GM12891 (cell line): ENCODE results near the gene RETSAT. TPM values are rescaled to one million over a fixed set of nuclear protein-coding genes. Genes with fewer than 3 reads are reported as not detected.

Experiments used
- DNase-seq: peaks from one replicate; pipeline ENCODE4 v3.0.0; 2011; ENCODE audit warnings: low spot score; ENCODE audit not compliant: insufficient read length
- FAIRE-seq: peaks from 2 replicates; lab custom pipeline; 2011; peaks lifted over from hg19 to GRCh38; lab: Jason Lieb, UNC
- PAX5 ChIP-seq: IDR thresholded peaks from 2 replicates; pipeline ENCODE4 v1.6.1; 2011; ENCODE audit warnings: low read length, moderate library complexity, mild to moderate bottlenecking; ENCODE audit not compliant: insufficient read depth, severe bottlenecking
- POLR2A ChIP-seq: IDR thresholded peaks from 2 replicates; pipeline ENCODE4 v1.6.1; 2011; ENCODE audit warnings: low read depth, low read length, control low read depth
- POLR2AphosphoS5 ChIP-seq: IDR thresholded peaks from 2 replicates; pipeline ENCODE4 v1.6.1; 2011; ENCODE audit warnings: low read depth, low read length, control low read depth
- POU2F2 ChIP-seq: IDR thresholded peaks from 2 replicates; pipeline ENCODE4 v1.6.1; 2011; ENCODE audit warnings: low read depth, mild to moderate bottlenecking, control low read depth, low read length, moderate library complexity
- SPI1 ChIP-seq: IDR thresholded peaks from 2 replicates; pipeline ENCODE4 v1.6.1; 2011; ENCODE audit warnings: low read depth, low read length, control low read depth
- TAF1 ChIP-seq: IDR thresholded peaks from 2 replicates; pipeline ENCODE4 v1.6.1; 2011; ENCODE audit warnings: low read depth, low read length, control low read depth
- polyA plus RNA-seq: library from polyadenylated mRNA; unstranded; fragments of >200 nt; gene quantifications from one replicate; pipeline ENCODE4 v1.2.1, GENCODE V29; 2012; ENCODE audit warnings: low read depth, missing spikeins, inconsistent platforms; ENCODE audit not compliant: missing spikeins

Gene RETSAT
- polyA plus RNA-seq: 12.0 TPM

DNA sequence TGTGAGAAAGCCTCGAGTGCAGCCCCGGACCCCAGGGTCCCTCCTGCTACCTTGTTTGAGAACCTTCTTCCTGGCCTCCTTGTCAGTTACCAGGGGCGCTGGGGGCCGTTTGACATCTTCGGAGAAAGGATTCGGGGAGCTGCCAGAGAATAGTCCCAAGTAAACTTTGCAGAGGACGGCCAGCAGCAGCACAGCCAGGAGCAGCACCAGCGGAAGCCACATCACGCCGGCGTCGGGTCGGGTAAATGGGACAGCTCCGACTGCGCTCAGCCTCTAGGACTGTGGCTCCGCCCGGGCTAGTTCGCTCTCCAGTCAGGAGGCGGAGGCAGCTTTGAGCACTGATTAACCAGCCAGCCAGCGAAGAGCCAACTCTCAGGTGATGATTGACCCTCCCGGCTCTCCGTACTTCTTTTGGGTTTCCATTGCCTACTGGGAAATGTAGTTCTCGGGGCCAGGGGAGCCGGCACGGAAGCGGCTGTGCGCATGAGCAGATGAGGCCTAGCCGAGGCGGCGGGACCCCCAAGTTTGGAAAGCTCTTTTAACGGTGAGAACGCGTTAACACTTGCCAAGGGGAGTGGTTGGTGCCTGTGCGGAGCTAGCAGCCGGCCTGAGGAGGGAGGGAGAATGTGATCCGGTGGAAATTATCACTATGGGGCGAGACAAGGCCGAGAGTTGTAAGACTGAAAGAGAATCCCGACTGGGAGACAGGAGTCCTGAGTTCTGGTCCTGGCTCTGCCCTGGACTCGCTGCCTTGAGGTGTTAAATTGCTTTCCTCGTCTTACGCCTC, at the start of gene RETSAT, which contains the start of gene ELMOD3:
TSS of gene RETSAT (minus strand) at position 243 of the 787 bp plus-strand sequence. CDS start at position 222, 21 bp downstream.
TSS of gene ELMOD3 (plus strand) at position 484 of the 787 bp plus-strand sequence. CDS start 2,430 bp downstream, outside the sequence.
- TF ChIP-seq TAF1 (peak; percentile 99), POLR2AphosphoS5 (peak; percentile 99), SPI1 (no peak), POLR2A (peak; percentile 99), POU2F2 (peak; percentile 62)
- DNase-seq (peak; percentile 92), FAIRE-seq (peak; percentile 98)

DNA sequence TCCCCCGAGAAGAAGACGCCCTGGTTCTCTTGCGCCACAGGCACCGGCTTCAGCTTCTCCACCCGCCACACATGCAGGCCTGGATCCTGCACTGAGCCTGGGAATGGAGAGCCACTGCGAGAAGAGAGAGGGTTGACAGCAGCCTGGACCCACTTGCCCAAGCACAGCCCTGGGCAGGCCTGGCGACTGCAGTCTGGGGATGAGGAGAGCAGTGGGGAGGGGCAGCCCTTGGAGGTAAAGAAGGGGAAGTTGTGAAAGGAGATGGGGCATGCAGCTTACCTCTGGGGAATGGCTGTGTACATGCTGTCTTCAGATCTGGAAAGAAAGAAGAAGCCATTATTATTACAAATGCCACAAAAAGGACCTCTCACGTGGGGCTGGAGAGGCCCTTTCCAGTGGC, 47.5 kb upstream of the RETSAT start:
- TF ChIP-seq TAF1 (no peak), POLR2AphosphoS5 (no peak), POU2F2 (no peak)
- DNase-seq (no peak), FAIRE-seq (no peak)

DNA sequence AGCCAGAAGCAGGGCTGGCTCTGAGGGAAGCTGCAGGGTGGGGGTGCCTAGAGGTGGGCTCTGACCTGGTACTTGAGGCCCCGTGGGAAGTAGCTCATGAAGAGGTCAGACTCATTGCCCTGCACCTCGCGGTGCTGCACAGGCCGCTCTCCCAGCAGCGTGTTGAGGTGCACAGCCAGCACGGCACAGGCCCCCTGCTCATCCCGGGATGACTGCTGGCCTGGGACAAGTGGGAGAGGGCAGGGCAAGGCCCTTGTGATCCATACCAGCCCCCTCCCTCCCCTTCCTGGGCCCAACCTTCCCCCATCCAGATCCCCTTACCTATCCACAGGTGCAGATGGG, 47.1 kb upstream of the RETSAT start:
- FAIRE-seq (no peak), DNase-seq (no peak)
- no peak for TF ChIP-seq POLR2AphosphoS5

DNA sequence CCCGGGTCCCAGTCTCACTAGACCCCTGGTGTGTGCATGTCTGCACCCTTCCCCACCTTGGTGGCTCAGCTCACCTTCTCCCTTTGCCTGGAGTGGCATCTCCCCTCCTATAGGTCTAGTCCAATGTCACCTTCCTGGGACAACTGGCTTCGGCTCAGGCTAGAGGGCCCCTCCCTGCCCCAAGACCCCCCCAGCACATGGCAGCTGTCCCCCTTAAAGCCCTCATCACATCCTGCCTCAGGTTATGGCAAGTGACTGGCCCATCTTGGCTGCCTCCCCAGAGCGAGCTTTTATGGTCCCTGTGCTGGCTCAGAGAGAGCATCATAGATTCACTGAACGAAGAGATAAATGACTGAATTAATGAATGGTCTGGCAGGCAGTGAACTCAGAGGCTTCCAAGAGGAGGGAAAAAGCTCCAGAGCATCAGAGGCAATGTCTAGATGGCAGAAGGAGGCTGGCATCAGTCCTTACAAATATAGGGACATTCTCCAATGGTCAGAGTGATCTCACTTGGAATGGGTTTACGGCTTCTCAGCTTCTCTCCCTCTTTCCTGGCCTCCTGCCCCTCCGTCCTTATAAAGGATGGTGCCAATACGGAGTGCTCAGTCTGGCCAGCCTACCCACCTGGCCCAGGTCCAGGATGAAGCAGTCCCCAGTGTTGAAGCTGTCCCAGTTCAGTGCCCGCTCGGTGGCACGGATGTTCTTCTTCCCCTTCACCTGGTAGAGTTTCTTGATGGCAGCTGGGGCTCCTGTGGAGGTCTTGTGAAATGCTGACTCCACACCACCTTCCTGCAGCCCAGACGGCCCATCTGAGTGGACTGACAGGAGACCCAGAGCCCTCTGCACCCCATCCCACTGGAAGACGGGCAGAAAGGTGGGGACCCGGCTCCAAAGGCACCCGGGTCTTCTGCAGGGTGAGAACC, 46.5 kb upstream of the RETSAT start:
- FAIRE-seq (no peak), DNase-seq (no peak)
- TF ChIP-seq POLR2A (no peak), SPI1 (no peak), PAX5 (no peak), TAF1 (no peak)

DNA sequence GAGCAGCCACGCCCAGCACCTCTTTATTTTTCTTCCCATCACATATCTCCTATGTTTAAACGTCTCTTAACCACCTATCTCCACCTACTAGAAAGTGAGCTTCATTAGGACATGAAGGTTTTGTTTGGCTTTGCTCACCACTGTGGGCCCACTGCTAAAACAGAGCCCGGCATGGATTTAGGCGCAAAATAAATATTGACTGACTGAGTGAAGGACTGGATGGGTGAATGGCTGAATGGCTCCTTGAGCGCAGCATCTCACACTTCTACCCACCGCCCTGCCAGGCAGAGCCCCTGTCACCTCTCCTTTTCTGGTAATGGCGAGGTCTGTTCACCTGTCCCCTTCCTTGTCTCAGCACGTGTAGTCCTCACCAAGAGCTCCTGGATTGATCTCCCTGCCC, 45.7 kb upstream of the RETSAT start:
- DNase-seq: no peak
- no peak for TF ChIP-seq POLR2A
- no peak for TF ChIP-seq SPI1
- TF ChIP-seq POU2F2: no peak
- TF ChIP-seq PAX5: no peak
- TF ChIP-seq TAF1: no peak
- TF ChIP-seq POLR2AphosphoS5: no peak
- FAIRE-seq: no peak

DNA sequence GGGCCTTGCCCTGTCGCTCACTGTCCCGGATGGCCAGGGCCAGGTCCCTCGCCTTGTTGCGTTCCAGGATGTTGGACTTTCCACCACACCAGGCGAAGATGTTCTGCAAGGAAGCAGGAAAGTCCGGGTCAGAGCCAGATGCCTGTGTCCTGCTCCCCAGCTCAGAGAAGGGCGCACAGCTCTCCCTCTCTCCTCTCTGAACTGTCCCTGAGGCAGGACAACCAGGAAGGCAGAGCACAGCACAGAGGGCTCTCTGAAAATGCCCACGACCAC, 44.8 kb upstream of the RETSAT start:
- FAIRE-seq (no peak), DNase-seq (no peak)
- TF ChIP-seq SPI1 (no peak), POLR2A (no peak), PAX5 (no peak)

DNA sequence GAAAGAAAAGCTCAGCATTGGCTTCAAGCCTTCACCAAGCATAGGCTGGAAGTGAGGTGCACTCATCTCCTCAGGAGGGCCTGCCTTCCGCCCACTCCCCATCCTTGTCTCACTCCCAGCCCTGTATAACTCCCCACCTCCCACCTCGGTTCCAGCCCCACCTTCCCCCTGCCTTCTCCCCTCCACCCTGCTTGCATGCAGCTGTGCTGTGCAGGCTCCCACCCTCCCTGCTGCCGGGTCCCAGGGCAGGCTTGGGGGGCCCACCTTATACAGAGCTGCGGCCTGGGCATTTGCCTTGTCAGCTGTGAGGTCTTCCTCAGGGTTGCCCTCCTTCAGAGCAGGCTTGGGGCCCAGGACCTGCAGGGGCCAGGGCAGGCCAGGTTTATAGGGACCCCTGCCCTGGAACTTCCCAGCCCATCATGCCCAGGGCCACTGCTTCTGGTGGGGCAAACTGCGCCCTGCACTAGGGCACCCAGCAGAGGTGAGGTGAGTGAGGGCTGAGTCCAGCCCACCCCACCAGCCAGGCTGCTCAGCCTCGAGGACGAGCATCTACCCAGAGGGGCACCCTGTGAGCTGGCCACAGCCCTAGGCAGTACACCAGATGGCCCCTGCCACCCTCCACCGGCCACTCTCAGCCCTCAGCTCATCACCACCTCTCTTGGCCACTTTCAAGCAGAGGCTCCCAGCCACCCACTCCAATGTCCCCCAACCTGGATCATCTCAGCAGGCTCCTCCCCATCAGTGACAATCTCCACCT, 44.3 kb upstream of the RETSAT start:
- TF ChIP-seq PAX5 (no peak), SPI1 (no peak), POLR2A (no peak), TAF1 (no peak), POU2F2 (no peak), POLR2AphosphoS5 (no peak)
- DNase-seq (no peak), FAIRE-seq (no peak)

DNA sequence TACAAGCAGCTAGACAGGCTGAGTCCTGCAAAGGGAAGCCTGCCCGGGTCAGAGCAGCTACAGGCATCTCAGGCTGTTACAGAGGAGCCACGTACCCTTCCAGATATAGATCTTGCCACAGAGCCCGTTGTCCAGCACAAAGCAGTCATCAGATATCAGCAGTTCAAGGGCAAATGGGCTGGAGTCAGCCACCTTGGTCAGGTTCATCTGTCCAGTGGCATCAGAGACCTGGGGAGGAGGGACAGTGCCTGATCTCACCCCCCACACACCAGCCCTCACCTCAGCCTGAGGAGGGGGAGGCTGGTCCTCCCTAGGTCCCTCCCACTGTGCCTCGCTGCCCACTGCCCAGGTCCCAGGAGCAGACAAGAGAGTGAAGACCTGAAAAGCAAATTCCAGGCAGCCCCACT, 43.6 kb upstream of the RETSAT start:
- TF ChIP-seq TAF1: no peak
- no peak for TF ChIP-seq SPI1
- no peak for TF ChIP-seq PAX5
- TF ChIP-seq POLR2A: no peak
- no peak for TF ChIP-seq POLR2AphosphoS5
- TF ChIP-seq POU2F2: no peak
- no peak for DNase-seq
- FAIRE-seq: no peak

DNA sequence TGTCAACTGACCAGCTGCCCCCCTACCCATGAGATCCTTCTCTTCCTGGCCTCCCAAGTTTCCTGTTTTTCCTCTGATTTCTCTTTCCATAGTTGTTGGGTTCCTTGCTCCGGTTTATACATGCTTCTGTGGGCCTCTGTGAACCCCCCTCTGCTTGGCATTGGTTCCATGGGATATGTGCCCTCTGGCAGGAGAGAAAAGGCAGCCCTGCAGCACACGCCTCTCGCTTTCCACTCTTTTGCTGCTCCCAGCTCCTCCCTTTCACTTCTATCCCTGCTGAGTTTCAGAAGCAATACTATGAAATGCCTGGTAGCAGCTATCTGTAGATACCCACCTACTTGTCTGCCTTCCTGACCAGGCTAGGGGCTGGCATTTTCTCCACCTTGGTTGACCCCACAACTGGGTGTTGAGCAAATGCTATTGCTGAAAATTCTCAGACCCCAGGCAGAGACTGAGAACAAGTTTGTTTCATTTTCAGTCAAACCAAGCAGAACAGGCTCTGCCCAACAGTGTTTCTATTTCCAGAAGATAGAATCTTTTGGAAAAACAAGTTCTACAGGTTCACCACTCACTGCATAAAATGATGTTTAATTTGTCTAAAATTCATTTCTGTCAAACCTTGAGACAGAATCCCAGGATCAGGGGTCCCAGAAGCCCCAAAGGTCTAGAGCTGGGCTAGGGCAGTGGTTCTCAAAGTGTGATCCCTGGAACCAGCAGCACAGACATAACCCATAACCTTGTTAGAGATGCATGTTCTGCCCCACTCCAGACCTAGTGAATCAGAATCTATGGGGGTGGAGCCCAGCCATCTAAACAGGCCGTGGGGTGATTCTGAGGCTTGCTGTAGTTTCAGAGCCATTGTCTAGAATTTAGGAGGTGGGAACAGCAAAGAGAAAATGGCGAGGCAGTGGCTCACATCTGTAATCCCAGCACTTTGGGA, 42.5 kb upstream of the RETSAT start:
- no peak for TF ChIP-seq POLR2AphosphoS5
- no peak for TF ChIP-seq POLR2A
- no peak for TF ChIP-seq POU2F2
- no peak for TF ChIP-seq TAF1
- no peak for TF ChIP-seq PAX5
- no peak for TF ChIP-seq SPI1
- no peak for FAIRE-seq
- DNase-seq: no peak

DNA sequence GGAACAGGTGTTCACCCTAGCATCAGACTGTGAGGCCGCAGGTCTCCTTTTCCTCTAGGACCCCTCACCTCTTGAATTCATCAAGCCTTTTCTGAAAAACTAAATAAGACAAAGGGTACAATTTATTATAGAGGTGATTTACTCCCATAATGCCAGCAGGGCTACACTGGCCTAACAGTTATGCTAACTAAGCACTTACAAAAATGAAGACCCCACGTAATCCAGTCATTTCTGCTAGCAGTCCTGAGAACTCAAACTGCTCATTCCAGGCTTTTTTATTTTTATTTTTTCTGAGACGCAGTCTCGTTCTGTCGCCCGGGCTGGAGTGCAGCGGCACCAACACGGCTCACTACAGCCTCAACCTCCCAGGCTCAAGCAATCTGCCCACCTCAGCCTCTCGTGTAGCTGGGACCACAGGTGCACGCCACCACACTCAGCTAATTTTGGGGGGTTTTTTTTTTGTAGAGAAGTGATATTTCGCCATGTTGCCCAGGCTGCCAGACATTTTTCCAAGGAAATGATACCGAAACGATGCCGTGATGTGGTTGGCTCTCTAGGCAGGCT, 41.7 kb upstream of the RETSAT start:
- TF ChIP-seq POU2F2: no peak
- TF ChIP-seq POLR2AphosphoS5: no peak
- no peak for TF ChIP-seq POLR2A
- TF ChIP-seq TAF1: no peak
- TF ChIP-seq SPI1: no peak
- no peak for TF ChIP-seq PAX5
- DNase-seq (no peak), FAIRE-seq (no peak)
